ENCODE results near the gene DCDC2B. TPM values are rescaled to one million over a fixed set of nuclear protein-coding genes. Genes with fewer than 3 reads are reported as not detected.

DCDC2B gene
- total and polyA plus RNA-seq, 2 of the 13 experiments (the other 11 are each of a cell fraction or from before 2014, with no cell fraction given), result not detected

- TF ChIP-seq KIAA2018 (CRISPR knock-in tag; IDR thresholded peaks at IDR 0.05; ENCODE audit: borderline replicate concordance), result no peak
- peak; percentile 75; the same call in 1 of the 2 replicates for TF ChIP-seq ARID4A (CRISPR knock-in tag; IDR thresholded peaks at IDR 0.05; ENCODE audit: borderline replicate concordance)
- TF ChIP-seq ZSCAN31 (CRISPR knock-in tag; IDR thresholded peaks at IDR 0.05; ENCODE audit: low read depth), result no peak
- TF ChIP-seq SMYD3 (CRISPR knock-in tag; IDR thresholded peaks at IDR 0.05), result peak; percentile 86; the same call in 1 of the 2 replicates
- TF ChIP-seq FOXP1 (IDR thresholded peaks at IDR 0.05), result no peak
- TF ChIP-seq FOXP1 (CRISPR knock-in tag; IDR thresholded peaks at IDR 0.05), result peak; percentile 72
- peak; percentile 44; the same call in 1 of the 2 replicates for TF ChIP-seq ZNF629 (CRISPR knock-in tag; conservative IDR thresholded peaks at IDR 0.05)
- TF ChIP-seq CBFB (CRISPR knock-in tag; IDR thresholded peaks at IDR 0.05), result 0 out of 2 replicates have a peak, but pooled peaks have one; percentile 30
- TF ChIP-seq MEIS1 (CRISPR knock-in tag; IDR thresholded peaks at IDR 0.05; ENCODE audit: borderline replicate concordance), result peak; percentile 89; the same call in 1 of the 2 replicates
- TF ChIP-seq ZBTB20 (CRISPR knock-in tag; IDR thresholded peaks at IDR 0.05; ENCODE audit: borderline replicate concordance, low read depth), result peak; percentile 90; the same call in 1 of the 2 replicates
- no peak for TF ChIP-seq ZNF101 (CRISPR knock-in tag; IDR thresholded peaks at IDR 0.05; ENCODE audit: borderline replicate concordance, low read depth)
- 0 out of 2 replicates have a peak, but pooled peaks have one; percentile 75 for TF ChIP-seq RARG (CRISPR knock-in tag; IDR thresholded peaks at IDR 0.05; ENCODE audit: low read depth)
- peak; percentile 63; the same call in 1 of the 2 replicates for TF ChIP-seq ARID3A (IDR thresholded peaks at IDR 0.05; ENCODE audit: low read depth, low read length)
Measured at GRCh38 chr1:32249831-32250525, 41.1 kb downstream of the DCDC2B start (continued).
